ENCODE results near the gene PHLPP1. TPM values are rescaled to one million over a fixed set of nuclear protein-coding genes. Genes with fewer than 3 reads are reported as not detected.

Gene PHLPP1
- total and polyA plus RNA-seq, 9 of the 15 experiments (the other 6 are each of a cell fraction or from before 2014, with no cell fraction given), result 0.56 to 9.0 (median 4.5) TPM

DNA sequence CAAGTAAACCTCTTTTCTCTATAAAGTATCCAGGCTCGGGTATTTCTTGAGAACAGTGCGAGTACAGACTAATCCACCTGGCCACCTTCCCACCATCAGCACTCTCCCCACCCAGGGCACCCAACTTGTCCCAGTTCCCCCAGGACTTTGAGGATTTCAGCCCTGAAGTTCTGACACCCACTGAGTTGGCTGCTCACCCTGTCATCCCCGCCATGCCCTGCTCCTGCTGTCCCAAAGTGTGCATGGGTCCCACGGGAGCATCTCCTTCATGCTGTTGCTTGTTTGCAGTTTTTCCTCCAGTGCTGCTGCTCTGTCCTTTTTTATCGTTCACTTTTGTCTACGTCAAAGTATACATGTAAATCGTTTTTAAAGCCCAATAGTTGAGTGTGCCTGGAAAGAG is 273.9 kb downstream of the PHLPP1 start (continued):
- TF ChIP-seq, protein P1, sequence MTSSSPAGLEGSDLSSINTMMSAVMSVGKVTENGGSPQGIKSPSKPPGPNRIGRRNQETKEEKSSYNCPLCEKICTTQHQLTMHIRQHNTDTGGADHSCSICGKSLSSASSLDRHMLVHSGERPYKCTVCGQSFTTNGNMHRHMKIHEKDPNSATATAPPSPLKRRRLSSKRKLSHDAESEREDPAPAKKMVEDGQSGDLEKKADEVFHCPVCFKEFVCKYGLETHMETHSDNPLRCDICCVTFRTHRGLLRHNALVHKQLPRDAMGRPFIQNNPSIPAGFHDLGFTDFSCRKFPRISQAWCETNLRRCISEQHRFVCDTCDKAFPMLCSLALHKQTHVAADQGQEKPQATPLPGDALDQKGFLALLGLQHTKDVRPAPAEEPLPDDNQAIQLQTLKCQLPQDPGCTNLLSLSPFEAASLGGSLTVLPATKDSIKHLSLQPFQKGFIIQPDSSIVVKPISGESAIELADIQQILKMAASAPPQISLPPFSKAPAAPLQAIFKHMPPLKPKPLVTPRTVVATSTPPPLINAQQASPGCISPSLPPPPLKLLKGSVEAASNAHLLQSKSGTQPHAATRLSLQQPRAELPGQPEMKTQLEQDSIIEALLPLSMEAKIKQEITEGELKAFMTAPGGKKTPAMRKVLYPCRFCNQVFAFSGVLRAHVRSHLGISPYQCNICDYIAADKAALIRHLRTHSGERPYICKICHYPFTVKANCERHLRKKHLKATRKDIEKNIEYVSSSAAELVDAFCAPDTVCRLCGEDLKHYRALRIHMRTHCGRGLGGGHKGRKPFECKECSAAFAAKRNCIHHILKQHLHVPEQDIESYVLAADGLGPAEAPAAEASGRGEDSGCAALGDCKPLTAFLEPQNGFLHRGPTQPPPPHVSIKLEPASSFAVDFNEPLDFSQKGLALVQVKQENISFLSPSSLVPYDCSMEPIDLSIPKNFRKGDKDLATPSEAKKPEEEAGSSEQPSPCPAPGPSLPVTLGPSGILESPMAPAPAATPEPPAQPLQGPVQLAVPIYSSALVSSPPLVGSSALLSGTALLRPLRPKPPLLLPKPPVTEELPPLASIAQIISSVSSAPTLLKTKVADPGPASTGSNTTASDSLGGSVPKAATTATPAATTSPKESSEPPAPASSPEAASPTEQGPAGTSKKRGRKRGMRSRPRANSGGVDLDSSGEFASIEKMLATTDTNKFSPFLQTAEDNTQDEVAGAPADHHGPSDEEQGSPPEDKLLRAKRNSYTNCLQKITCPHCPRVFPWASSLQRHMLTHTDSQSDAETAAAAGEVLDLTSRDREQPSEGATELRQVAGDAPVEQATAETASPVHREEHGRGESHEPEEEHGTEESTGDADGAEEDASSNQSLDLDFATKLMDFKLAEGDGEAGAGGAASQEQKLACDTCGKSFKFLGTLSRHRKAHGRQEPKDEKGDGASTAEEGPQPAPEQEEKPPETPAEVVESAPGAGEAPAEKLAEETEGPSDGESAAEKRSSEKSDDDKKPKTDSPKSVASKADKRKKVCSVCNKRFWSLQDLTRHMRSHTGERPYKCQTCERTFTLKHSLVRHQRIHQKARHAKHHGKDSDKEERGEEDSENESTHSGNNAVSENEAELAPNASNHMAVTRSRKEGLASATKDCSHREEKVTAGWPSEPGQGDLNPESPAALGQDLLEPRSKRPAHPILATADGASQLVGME (CRISPR knock-in tag; IDR thresholded peaks at IDR 0.05), result no peak
- TF ChIP-seq MEF2A (IDR thresholded peaks at IDR 0.05; ENCODE audit: control insufficient read depth, low read depth, low read length), result no peak
- TF ChIP-seq FOS (IDR thresholded peaks at IDR 0.05; ENCODE audit: extremely low read depth, insufficient read length), result no peak
- no peak for TF ChIP-seq SAP30 (IDR thresholded peaks at IDR 0.05; ENCODE audit: borderline replicate concordance, insufficient read depth, low read depth, low read length, poor library complexity, severe bottlenecking)
- TF ChIP-seq XRCC3 (IDR thresholded peaks at IDR 0.05), result no peak
